SK-N-SH (cell line): Measurements from ENCODE around the gene MAN1A2.

ENCODE experiments used
- GABPA ChIP-seq: IDR thresholded peaks from 2 replicates; pipeline ENCODE4 v1.4.0; 2012; ENCODE audit warnings: low read depth, mild to moderate bottlenecking
- POLR2AphosphoS5 ChIP-seq: IDR thresholded peaks from 2 replicates; pipeline ENCODE4 v1.6.1; 2012; ENCODE audit warnings: low read depth, low read length
- RFX5 ChIP-seq: IDR thresholded peaks from 2 replicates; pipeline ENCODE4 v1.6.1; 2012; ENCODE audit warnings: mild to moderate bottlenecking, improper control_type of control experiment, low read length
- SMC3 ChIP-seq: IDR thresholded peaks from 2 replicates; pipeline ENCODE4 v1.6.1; 2012; ENCODE audit warnings: low read depth, low read length, improper control_type of control experiment
- TEAD4 ChIP-seq: IDR thresholded peaks from 2 replicates; pipeline ENCODE4 v1.4.0; 2012; ENCODE audit warnings: mild to moderate bottlenecking, borderline replicate concordance; ENCODE audit not compliant: insufficient read depth
- TF ChIP-seq, protein P1 (sequence below): fragments of 200-600 bp; sonication (generic); IDR thresholded peaks from 2 replicates; pipeline ENCODE4 v1.6.1; 2017; ENCODE audit warnings: antibody characterized with exemption, mild to moderate bottlenecking, moderate library complexity

DNA sequence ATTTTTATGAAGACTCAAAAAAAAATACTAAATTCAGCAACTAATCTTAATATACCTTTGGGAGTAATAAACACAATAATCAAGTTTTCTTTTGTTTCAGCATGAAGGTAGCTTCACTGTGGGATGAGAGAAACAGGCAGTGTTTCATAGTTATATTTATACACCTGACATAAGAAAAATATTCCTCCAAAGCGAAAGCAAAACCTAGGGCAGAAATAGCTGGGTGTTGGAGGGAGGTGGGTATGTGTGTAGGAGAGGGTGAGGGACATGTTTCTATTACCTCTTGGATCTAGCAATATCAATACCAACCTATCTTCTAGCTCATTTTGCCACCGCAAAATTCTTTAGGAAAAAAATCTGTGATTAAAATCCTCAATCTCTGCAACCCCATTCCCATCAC lies 24.9 kb upstream of the MAN1A2 start:
- TF ChIP-seq SMC3 (no peak), POLR2AphosphoS5 (no peak), RFX5 (no peak), GABPA (no peak), TEAD4 (no peak)
- TF ChIP-seq, protein P1, sequence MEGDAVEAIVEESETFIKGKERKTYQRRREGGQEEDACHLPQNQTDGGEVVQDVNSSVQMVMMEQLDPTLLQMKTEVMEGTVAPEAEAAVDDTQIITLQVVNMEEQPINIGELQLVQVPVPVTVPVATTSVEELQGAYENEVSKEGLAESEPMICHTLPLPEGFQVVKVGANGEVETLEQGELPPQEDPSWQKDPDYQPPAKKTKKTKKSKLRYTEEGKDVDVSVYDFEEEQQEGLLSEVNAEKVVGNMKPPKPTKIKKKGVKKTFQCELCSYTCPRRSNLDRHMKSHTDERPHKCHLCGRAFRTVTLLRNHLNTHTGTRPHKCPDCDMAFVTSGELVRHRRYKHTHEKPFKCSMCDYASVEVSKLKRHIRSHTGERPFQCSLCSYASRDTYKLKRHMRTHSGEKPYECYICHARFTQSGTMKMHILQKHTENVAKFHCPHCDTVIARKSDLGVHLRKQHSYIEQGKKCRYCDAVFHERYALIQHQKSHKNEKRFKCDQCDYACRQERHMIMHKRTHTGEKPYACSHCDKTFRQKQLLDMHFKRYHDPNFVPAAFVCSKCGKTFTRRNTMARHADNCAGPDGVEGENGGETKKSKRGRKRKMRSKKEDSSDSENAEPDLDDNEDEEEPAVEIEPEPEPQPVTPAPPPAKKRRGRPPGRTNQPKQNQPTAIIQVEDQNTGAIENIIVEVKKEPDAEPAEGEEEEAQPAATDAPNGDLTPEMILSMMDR, result no peak
